HG03175 (cell line): ENCODE data around the gene FNIP1.
A peak's percentile ranks its signal among the peaks of the same experiment; 100 is the strongest.
"Not testable (repeated sequence)": the region's sequence is repeated elsewhere in the genome, so short reads cannot be mapped to it uniquely, and the experiment has no call there.

Experiments used
- ATAC-seq: cut with Tn5 transposase; IDR thresholded peaks from one replicate; pipeline ENCODE4 v1.9.1; 2021; ENCODE audit warnings: mild to moderate bottlenecking, moderate library complexity; ENCODE audit not compliant: unreplicated experiment

Gene FNIP1

DNA sequence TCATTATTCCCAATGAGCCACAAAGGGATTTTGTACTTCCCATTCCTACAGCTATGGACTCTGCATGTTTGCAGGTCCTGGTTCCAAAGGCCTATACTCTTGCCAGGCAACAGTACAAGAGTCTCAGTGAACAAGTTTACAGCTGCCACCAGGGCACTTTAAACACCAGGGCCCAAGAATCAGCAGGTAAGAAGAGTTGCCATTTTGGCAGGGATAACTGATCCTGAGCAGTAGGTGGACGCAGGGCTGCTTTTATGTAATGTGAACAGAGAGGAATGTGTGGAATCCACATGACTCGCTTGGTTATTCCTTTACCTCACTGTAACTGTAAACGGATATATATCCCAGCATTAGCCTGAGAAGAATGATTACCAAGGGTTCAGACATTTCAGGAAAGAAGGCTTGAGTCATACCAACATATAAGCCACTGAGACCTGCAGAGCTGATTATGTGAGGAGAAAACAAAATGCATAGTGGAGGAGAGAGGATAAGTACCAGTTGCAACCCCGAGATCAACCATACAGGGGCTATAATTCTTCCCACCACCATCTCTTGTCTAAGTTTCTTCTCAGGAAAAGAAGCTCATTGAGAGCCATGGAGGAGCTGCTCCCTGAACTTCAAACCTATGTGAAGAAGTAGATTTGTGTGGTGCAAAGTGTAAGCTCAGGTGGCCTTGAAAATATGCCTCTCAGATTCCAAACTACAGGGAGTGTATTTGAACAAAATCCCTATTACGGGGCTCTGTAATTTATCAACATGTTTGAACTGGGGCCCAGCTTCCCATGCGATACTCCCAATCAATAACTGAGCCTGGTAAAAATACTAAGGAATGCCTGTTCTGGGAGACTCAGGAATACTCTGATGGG lies 186.4 kb downstream of the FNIP1 start:
- no peak for ATAC-seq

DNA sequence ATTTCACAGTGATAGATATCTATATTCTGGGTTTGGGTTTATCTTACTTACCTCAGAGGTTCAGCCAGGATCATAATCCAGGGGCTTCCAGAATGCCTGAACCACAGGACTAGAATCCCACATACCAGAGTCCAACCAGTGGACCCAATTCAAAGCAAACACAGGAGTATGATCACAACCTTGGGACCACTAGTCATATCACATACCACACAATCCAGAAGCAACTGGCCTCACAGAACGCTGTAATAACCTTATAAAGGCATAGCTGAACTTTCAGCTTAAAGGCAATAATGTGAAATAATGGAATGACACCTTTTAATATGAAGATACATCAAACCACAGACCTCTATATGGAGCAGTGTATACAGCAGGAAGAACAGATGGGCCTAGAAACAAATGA lies 187.0 kb downstream of the FNIP1 start:
- ATAC-seq = no peak

- no peak for ATAC-seq
Measured at GRCh38 chr5:131608597-131608996, 188.2 kb downstream of the FNIP1 start.

DNA sequence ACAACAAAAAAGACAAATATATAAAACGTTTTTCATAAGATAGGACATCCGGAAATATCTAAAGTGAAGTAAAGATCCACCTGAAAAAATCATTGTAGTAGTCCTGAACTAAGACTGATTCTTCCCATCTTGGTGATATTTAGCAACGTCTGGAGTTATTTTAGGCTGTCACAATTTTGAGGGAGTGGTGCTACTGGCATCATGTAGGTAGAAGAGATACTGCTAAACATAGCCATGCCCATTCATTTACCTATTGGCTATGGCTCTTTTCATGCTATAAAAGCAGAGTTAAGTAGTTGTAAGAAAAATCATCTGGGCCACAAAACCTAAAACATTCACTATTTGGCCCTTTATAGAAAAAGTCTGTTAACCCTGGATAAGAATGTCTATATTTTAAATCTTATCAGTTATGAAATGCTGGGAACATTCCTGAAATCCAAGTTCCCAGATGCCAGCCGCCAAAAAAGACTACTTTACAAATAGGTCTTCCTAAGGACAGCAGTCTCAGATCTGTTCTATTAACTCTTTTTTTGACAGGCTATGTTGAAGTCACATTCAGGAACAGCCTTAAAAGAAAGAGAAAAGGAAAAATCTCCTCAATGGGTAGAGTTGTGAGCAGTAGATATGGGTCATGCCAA lies 188.8 kb downstream of the FNIP1 start:
- ATAC-seq = no peak

DNA sequence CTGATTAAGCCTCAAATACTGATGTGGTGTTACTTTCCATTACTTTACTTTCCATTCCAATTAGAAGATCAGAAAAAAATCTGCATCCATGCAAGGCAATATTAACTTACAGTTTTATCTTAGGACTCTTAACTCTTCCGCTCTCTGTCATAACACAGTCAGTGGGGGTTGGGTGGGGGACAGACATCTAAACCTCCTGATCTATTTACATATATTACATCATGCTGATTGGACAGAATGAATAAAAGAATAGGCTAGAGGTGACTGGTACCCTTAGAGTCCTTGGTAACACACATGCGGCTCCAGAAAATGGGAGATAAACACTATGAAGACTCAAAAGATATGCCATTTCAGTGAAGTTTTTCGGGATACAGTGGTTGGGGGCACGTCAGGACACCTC lies 189.4 kb downstream of the FNIP1 start:
- ATAC-seq = no peak

- ATAC-seq = no peak
Measured at GRCh38 chr5:131605086-131605485, 191.7 kb downstream of the FNIP1 start.

DNA sequence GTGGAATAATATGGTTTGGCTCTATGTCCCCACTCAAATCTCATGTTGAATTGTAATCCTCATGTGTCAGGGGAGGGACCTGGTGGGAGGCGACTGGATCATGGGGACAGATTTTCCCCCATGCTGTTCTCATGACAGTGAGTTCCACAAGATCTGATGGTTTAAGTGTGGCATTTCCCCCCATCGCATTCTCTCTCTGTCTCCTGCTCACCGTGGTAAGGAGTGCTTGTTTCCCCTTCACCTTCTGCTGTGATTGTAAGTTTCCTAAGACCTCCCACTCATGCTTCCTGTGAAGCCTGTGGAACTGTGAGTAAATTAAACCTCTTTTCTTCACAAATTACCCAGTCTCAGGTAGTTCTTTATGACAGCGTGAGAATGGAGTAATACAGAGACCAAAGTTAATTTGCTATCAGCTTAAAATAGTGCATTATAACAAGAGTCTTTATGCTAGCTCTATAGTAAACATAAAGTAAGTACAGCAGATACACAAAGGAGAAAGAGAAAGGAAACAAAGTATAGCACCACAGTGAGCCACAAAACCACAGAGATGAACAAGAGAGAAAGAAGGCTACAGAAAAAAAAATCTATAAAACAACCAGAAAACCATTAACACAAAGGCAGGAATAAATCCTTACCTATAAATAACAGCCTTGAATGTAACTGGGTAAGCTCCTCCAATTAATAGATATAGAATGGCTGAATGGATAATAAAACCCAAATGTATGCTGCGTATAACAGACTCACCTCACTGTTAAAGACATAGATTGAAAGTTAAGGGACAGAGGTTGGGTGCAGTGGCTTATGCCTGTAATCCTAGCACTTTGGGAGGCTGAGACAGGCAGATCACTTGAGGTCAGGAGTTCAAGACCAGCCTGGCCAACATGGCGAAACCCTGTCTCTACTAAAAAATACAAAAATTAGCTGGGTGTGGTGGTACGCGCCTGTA lies 201.5 kb downstream of the FNIP1 start:
- ATAC-seq = peak; percentile 79

GRCh38 chr5:131593921-131594320 lies 202.9 kb downstream of the FNIP1 start:
- no peak for ATAC-seq

- ATAC-seq = not testable (repeated sequence)
Measured at GRCh38 chr5:131593436-131593835, 203.4 kb downstream of the FNIP1 start.
